Transverse colon (tissue), 3 donors: Measurements from ENCODE around the gene GDF7.

Source experiments
- CTCF ChIP-seq, 5 experiments: fragments of 200-600 bp in 3 of 5; fragments of 450-650 bp in 2 of 5; sonication (generic) in 3 of 5; IDR thresholded peaks; 1 replicate in 2 of 5; 2 replicates in 3 of 5; pipeline ENCODE4 v1.5.1; 2016 to 2017; ENCODE audit warnings: antibody characterized with exemption in 5 of 5, inconsistent platforms in 3 of 5, mild to moderate bottlenecking in 2 of 5, moderate library complexity in 1 of 5
- EP300 ChIP-seq: sonication (generic); formaldehyde crosslinking; IDR thresholded peaks from one replicate; pipeline ENCODE4 v1.6.1; 2017; ENCODE audit warnings: antibody characterized with exemption, low read depth
- POLR2A ChIP-seq: fragments of 450-650 bp; IDR thresholded peaks from one replicate; pipeline ENCODE4 v1.6.1; 2016; ENCODE audit warnings: antibody characterized with exemption, mild to moderate bottlenecking, moderate library complexity

GRCh38 chr2:20650877-20651730, 15.8 kb upstream of the GDF7 start, which contains the start of gene HS1BP3:
- peak in 4 of 5 experiments; percentile 84 to 94 (median 86) for TF ChIP-seq CTCF (IDR thresholded peaks at IDR 0.05)
- TF ChIP-seq POLR2A, result peak; percentile 83
- peak; percentile 21 for TF ChIP-seq EP300
